ENCODE measurements around the gene KLHDC9.

DNA sequence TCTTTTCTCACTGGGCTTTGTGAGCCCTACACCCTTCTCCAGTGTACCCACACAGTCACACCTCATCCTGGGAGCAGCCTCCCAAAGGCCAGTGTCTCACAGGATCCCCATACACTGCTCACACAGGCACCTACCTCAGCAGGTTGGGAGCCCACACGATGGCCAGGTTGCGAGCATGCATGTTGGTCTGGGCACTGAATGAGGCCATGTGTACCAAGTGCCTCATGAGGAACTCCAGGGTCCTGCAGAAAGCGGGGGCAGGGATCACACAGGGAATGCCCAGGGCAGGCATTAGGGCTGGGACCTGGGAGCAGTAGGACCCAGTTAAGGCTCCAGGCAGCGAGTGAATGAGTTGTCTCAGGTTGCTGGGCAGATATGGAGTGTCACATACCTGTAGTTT, 43.9 kb upstream of the KLHDC9 start:
- TF ChIP-seq, protein P1, sequence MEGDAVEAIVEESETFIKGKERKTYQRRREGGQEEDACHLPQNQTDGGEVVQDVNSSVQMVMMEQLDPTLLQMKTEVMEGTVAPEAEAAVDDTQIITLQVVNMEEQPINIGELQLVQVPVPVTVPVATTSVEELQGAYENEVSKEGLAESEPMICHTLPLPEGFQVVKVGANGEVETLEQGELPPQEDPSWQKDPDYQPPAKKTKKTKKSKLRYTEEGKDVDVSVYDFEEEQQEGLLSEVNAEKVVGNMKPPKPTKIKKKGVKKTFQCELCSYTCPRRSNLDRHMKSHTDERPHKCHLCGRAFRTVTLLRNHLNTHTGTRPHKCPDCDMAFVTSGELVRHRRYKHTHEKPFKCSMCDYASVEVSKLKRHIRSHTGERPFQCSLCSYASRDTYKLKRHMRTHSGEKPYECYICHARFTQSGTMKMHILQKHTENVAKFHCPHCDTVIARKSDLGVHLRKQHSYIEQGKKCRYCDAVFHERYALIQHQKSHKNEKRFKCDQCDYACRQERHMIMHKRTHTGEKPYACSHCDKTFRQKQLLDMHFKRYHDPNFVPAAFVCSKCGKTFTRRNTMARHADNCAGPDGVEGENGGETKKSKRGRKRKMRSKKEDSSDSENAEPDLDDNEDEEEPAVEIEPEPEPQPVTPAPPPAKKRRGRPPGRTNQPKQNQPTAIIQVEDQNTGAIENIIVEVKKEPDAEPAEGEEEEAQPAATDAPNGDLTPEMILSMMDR (IDR thresholded peaks at IDR 0.05) = no peak
- TF ChIP-seq EZH2 (IDR thresholded peaks at IDR 0.05; ENCODE audit: borderline replicate concordance, insufficient read depth, low read depth, low read length, poor library complexity, severe bottlenecking) = no peak
